ENCODE measurements around the gene ADGRE2. TPM values are rescaled to one million over a fixed set of nuclear protein-coding genes. Genes with fewer than 3 reads are reported as not detected.
"Not testable (repeated sequence)": the region's sequence is repeated elsewhere in the genome, so short reads cannot be mapped to it uniquely, and the experiment has no call there.

The ADGRE2 gene
- total and polyA plus RNA-seq, 2 of the 4 experiments (the other 2 are of a cell fraction) = not detected

GRCh38 chr19:14780622-14781225 is 2.4 kb upstream of the ADGRE2 start:
- intact Hi-C loops (cut with micrococcal nuclease); dilution Hi-C loops (cut with HindIII; ENCODE audit: low sequenced_read_pairs, unreplicated experiment); H2AFZ ChIP-seq (replicated peaks; ENCODE audit: low read length, poor library complexity); H2BK20ac ChIP-seq (ENCODE audit: low read depth, low read length); H3K23ac ChIP-seq (ENCODE audit: low read depth, low read length); H2BK120ac ChIP-seq (ENCODE audit: low read depth, low read length); H2BK15ac ChIP-seq (ENCODE audit: low read depth, low read length); H3K4me1 ChIP-seq (ENCODE audit: control insufficient read depth, insufficient read depth, low read length); H3K79me1 ChIP-seq (ENCODE audit: low read depth in 1 of 2, low read length in 2 of 2); H2AK5ac ChIP-seq (ENCODE audit: low read depth, low read length); in situ Hi-C loops (cut with MboI; ENCODE audit: low sequenced_read_pairs); H2AK9ac ChIP-seq (replicated peaks; ENCODE audit: low read depth, low read length, poor library complexity); POLR2A ChIA-PET (ENCODE audit: unreplicated experiment); H3K4ac ChIP-seq (ENCODE audit: low read depth, low read length); H3K9me3 ChIP-seq (ENCODE audit: control insufficient read depth, insufficient read depth, low read length); H3K9me1 ChIP-seq (ENCODE audit: insufficient read depth, low read length); DNase-seq; H3K18ac ChIP-seq (ENCODE audit: low read depth, low read length); H3K14ac ChIP-seq (replicated peaks; ENCODE audit: low read depth, low read length); H4K91ac ChIP-seq (ENCODE audit: insufficient read depth, low read depth, low read length); H3K4me2 ChIP-seq (ENCODE audit: low read depth, low read length); CTCF ChIA-PET; H3K27ac ChIP-seq (ENCODE audit: insufficient read depth, low read length); H4K5ac ChIP-seq (ENCODE audit: low read depth, low read length); H3K9ac ChIP-seq (ENCODE audit: low read depth, low read length); BruUV-seq (replicated peaks); H3K56ac ChIP-seq (ENCODE audit: extremely low read depth, insufficient read depth, low read length); H3K27me3 ChIP-seq (ENCODE audit: control insufficient read depth, insufficient read depth, low read length); ATAC-seq (ENCODE audit: low read depth); H3K4me3 ChIP-seq (ENCODE audit: insufficient read depth, low read depth, low read length); H4K20me1 ChIP-seq (ENCODE audit: insufficient read depth, low read length); H3K36me3 ChIP-seq (ENCODE audit: control insufficient read depth, insufficient read depth, low read length); H4K8ac ChIP-seq (ENCODE audit: low read depth in 2 of 2, low read length in 2 of 2); H2BK5ac ChIP-seq (ENCODE audit: low read depth, low read length, poor library complexity, severe bottlenecking): not testable (repeated sequence)
- 65% methylated on average over 4 of the region's 14 CpGs; no CpG with 5 or more reads in 1 of the 2 experiments for WGBS, 2 experiments (ENCODE audit: extremely low coverage in 2 of 2, insufficient read length in 1 of 2)
